ENCODE results near the gene AFM. TPM values are rescaled to one million over a fixed set of nuclear protein-coding genes. Genes with fewer than 3 reads are reported as not detected.

Gene AFM
- total RNA-seq, 1 experiment from 2014 or later = 2.5 TPM

DNA sequence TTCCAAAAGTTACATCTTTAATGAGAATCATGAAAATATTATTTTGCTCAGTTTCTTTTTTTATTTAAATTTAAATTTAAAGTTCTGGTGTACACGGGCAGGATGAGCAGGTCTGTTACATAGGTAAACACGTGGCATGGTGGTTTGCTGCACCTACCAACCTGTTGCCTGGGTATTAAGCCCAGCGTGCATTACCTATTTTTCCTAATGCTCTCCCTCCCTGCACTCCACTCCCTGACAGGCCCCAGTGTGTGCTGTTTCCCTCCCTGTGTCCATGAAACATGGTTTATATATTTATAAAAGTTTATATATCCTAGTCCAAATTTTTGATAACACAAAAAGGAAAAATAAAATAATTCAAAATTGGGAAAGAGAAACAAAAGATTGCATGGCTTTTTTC is 41.6 kb upstream of the AFM start:
- H3K36me3 ChIP-seq (ENCODE audit: control insufficient read depth, insufficient read depth, low read length) = no peaks in the 10 kb centered on the region; the same call in 1 of the 2 replicates
- H3K4me3 ChIP-seq (ENCODE audit: low read depth, low read length) = no peak overlapping the region
- Mint-ChIP-seq H3K27me3 (ENCODE audit: insufficient read depth, unreplicated experiment) (no peaks in the 10 kb centered on the region), H3K4me3 (ENCODE audit: unreplicated experiment) (no peak overlapping the region), H3K27ac (ENCODE audit: unreplicated experiment) (no peak overlapping the region), H3K9me3 (ENCODE audit: unreplicated experiment) (no peaks in the 10 kb centered on the region), H3K4me1 (ENCODE audit: low read depth, unreplicated experiment) (no peaks in the 10 kb centered on the region), H3K36me3 (ENCODE audit: insufficient read depth, unreplicated experiment) (no peaks in the 10 kb centered on the region)
- ChIA-PET POLR2A (no interaction called here), CTCF (no interaction called here)
- TF ChIP-seq, protein P1, sequence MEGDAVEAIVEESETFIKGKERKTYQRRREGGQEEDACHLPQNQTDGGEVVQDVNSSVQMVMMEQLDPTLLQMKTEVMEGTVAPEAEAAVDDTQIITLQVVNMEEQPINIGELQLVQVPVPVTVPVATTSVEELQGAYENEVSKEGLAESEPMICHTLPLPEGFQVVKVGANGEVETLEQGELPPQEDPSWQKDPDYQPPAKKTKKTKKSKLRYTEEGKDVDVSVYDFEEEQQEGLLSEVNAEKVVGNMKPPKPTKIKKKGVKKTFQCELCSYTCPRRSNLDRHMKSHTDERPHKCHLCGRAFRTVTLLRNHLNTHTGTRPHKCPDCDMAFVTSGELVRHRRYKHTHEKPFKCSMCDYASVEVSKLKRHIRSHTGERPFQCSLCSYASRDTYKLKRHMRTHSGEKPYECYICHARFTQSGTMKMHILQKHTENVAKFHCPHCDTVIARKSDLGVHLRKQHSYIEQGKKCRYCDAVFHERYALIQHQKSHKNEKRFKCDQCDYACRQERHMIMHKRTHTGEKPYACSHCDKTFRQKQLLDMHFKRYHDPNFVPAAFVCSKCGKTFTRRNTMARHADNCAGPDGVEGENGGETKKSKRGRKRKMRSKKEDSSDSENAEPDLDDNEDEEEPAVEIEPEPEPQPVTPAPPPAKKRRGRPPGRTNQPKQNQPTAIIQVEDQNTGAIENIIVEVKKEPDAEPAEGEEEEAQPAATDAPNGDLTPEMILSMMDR (IDR thresholded peaks at IDR 0.05; ENCODE audit: insufficient read depth in 1 of 2, low read depth in 1 of 2, low read length in 1 of 2, severe bottlenecking in 1 of 2, unreplicated experiment in 1 of 2) = no peak
- intact Hi-C loops (cut with micrococcal nuclease; ENCODE audit: unreplicated experiment) = no loop called here
- H3K9me3 ChIP-seq = no peaks in the 10 kb centered on the region
- no peak for DNase-seq
- 0 out of 2 replicates have a peak, but pooled peaks cover 1% of the 10 kb centered on the region for H3K4me1 ChIP-seq
- no peaks in the 10 kb centered on the region for H3K27me3 ChIP-seq (replicated peaks; ENCODE audit: control insufficient read depth, insufficient read depth, low read length)
- no TSS peak for BruUV-seq (replicated peaks)

DNA sequence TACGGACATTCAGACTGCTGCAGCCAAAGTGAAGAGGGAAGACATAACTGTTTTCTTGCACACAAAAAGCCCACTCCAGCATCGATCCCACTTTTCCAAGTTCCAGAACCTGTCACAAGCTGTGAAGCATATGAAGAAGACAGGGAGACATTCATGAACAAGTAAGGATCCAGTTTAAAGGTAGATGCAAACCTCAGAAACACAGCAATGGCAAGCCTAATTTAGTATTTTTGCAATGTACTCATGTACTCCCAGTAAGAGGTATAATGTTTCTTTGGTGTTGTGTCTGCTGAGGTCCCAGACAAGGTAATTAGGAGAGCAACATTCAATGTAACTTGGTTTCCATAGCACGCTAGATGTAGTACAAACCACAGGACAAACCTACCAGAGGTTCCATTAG is 40.9 kb upstream of the AFM start:
- Mint-ChIP-seq H3K36me3 (ENCODE audit: insufficient read depth, unreplicated experiment) (no peaks in the 10 kb centered on the region), H3K4me1 (ENCODE audit: low read depth, unreplicated experiment) (no peaks in the 10 kb centered on the region), H3K27ac (ENCODE audit: unreplicated experiment) (no peak overlapping the region), H3K4me3 (ENCODE audit: unreplicated experiment) (no peak overlapping the region), H3K9me3 (ENCODE audit: unreplicated experiment) (no peaks in the 10 kb centered on the region), H3K27me3 (ENCODE audit: insufficient read depth, unreplicated experiment) (no peaks in the 10 kb centered on the region)
- CTCF ChIA-PET = no interaction called here
- H3K36me3 ChIP-seq (ENCODE audit: control insufficient read depth, insufficient read depth, low read length) = no peaks in the 10 kb centered on the region; the same call in 1 of the 2 replicates
- H3K4me3 ChIP-seq (ENCODE audit: low read depth, low read length) = no peak overlapping the region
- peaks cover 8% of the 10 kb centered on the region; the same call in 1 of the 2 replicates for H3K4me1 ChIP-seq
- no TSS peak for BruUV-seq (replicated peaks)
- intact Hi-C loops (cut with micrococcal nuclease; ENCODE audit: unreplicated experiment) = no loop called here
- TF ChIP-seq, protein P1 (IDR thresholded peaks at IDR 0.05; ENCODE audit: insufficient read depth in 1 of 2, low read depth in 1 of 2, low read length in 1 of 2, severe bottlenecking in 1 of 2, unreplicated experiment in 1 of 2) = no peak
- DNase-seq = no peak
- H3K27me3 ChIP-seq (replicated peaks; ENCODE audit: control insufficient read depth, insufficient read depth, low read length) = no peaks in the 10 kb centered on the region
- POLR2A ChIA-PET = no interaction called here
- no peaks in the 10 kb centered on the region for H3K9me3 ChIP-seq

DNA sequence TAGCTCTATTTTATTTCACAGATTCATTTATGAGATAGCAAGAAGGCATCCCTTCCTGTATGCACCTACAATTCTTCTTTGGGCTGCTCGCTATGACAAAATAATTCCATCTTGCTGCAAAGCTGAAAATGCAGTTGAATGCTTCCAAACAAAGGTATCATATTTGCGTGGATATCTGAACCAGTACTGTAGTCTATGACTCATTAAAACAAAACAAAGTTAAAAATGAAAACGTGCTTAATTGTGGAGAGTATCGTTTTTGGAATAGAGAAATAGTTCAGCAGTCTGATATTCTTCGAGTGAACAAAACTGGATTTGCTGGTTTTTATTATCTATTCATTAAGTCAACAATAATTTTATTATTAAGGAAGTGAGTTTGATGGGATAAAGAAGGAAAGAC is 39.3 kb upstream of the AFM start:
- DNase-seq = no peak
- Mint-ChIP-seq H3K4me1 (ENCODE audit: low read depth, unreplicated experiment) (no peaks in the 10 kb centered on the region), H3K4me3 (ENCODE audit: unreplicated experiment) (no peak overlapping the region), H3K27ac (ENCODE audit: unreplicated experiment) (no peak overlapping the region), H3K36me3 (ENCODE audit: insufficient read depth, unreplicated experiment) (no peaks in the 10 kb centered on the region), H3K27me3 (ENCODE audit: insufficient read depth, unreplicated experiment) (no peaks in the 10 kb centered on the region), H3K9me3 (ENCODE audit: unreplicated experiment) (no peaks in the 10 kb centered on the region)
- intact Hi-C loops (cut with micrococcal nuclease; ENCODE audit: unreplicated experiment) = no loop called here
- TF ChIP-seq, protein P1 (IDR thresholded peaks at IDR 0.05; ENCODE audit: insufficient read depth in 1 of 2, low read depth in 1 of 2, low read length in 1 of 2, severe bottlenecking in 1 of 2, unreplicated experiment in 1 of 2) = no peak
- POLR2A ChIA-PET = no interaction called here
- CTCF ChIA-PET = no interaction called here
- no peaks in the 10 kb centered on the region for H3K9me3 ChIP-seq
- H3K4me1 ChIP-seq = peaks cover 15% of the 10 kb centered on the region
- H3K4me3 ChIP-seq (ENCODE audit: low read depth, low read length) = no peak overlapping the region
- no peaks in the 10 kb centered on the region; the same call in 1 of the 2 replicates for H3K36me3 ChIP-seq (ENCODE audit: control insufficient read depth, insufficient read depth, low read length)
- no peaks in the 10 kb centered on the region for H3K27me3 ChIP-seq (replicated peaks; ENCODE audit: control insufficient read depth, insufficient read depth, low read length)
- no TSS peak for BruUV-seq (replicated peaks)

Data from Caco-2 (cell line).